NCI-H146 treated with DMSO at 0.1 percent for 48 hours (cell line): ENCODE measurements around the gene NCAPD3.
"Not testable (repeated sequence)": the region's sequence is repeated elsewhere in the genome, so short reads cannot be mapped to it uniquely, and the experiment has no call there.

Experiments
- DNase-seq: peaks from one replicate; lab custom pipeline; 2025; ENCODE audit not compliant: unreplicated experiment; lab: John Stamatoyannopoulos, UW

The NCAPD3 gene

GRCh38 chr11:134223836-134224709 lies at the start of gene NCAPD3, which contains the start of gene VPS26B:
Gene NCAPD3, minus strand, starts transcription at chr11:134223967. Its CDS starts 41 bp downstream, at chr11:134223926.
Gene VPS26B, plus strand, starts transcription at chr11:134224671. Its CDS starts 452 bp downstream, at chr11:134225123.
- peak; percentile 92 for DNase-seq

GRCh38 chr11:134273317-134273712 lies 49.5 kb upstream of the NCAPD3 start:
- DNase-seq = no peak

- peak; percentile 16 for DNase-seq
Measured at GRCh38 chr11:134272381-134273316, 48.9 kb upstream of the NCAPD3 start.

- DNase-seq = no peak
Measured at GRCh38 chr11:134271978-134272377, 48.2 kb upstream of the NCAPD3 start.

- no peak for DNase-seq
Measured at GRCh38 chr11:134270250-134270714, 46.5 kb upstream of the NCAPD3 start.

- DNase-seq = no peak
Measured at GRCh38 chr11:134267966-134268365, 44.2 kb upstream of the NCAPD3 start.

GRCh38 chr11:134267461-134267860 lies 43.7 kb upstream of the NCAPD3 start:
- no peak for DNase-seq

- DNase-seq = no peak
Measured at GRCh38 chr11:134266841-134267251, 43.1 kb upstream of the NCAPD3 start.

- no peak for DNase-seq
Measured at GRCh38 chr11:134266440-134266839, 42.7 kb upstream of the NCAPD3 start.

- no peak for DNase-seq
Measured at GRCh38 chr11:134264966-134265764, 41.4 kb upstream of the NCAPD3 start.

- no peak for DNase-seq
Measured at GRCh38 chr11:134261626-134262488, 38.1 kb upstream of the NCAPD3 start.

GRCh38 chr11:134260983-134261382 lies 37.2 kb upstream of the NCAPD3 start:
- no peak for DNase-seq

- no peak for DNase-seq
Measured at GRCh38 chr11:134260503-134260902, 36.7 kb upstream of the NCAPD3 start.

- DNase-seq = no peak
Measured at GRCh38 chr11:134258577-134258976, 34.8 kb upstream of the NCAPD3 start.

GRCh38 chr11:134257101-134257500 lies 33.3 kb upstream of the NCAPD3 start:
- DNase-seq = no peak

- not testable (repeated sequence) for DNase-seq
Measured at GRCh38 chr11:134255184-134255561, 31.4 kb upstream of the NCAPD3 start.

- DNase-seq = no peak
Measured at GRCh38 chr11:134254433-134255183, 30.8 kb upstream of the NCAPD3 start.

- DNase-seq = peak; percentile 86
Measured at GRCh38 chr11:134253188-134253993, 29.6 kb upstream of the NCAPD3 start, which contains the start of the genes ACAD8 and THYN1. Gene ACAD8, plus strand, starts transcription at chr11:134253568. Its CDS starts 33 bp downstream, at chr11:134253601. Gene THYN1, minus strand, starts transcription at chr11:134253352. Its CDS starts 470 bp downstream, at chr11:134252882.
